Measurements from ENCODE around the gene FOXS1. TPM values are rescaled to one million over a fixed set of nuclear protein-coding genes. Genes with fewer than 3 reads are reported as not detected.

The FOXS1 gene
- total RNA-seq, 2 donors from 2014 or later: 0.45 to 0.52 TPM

DNA sequence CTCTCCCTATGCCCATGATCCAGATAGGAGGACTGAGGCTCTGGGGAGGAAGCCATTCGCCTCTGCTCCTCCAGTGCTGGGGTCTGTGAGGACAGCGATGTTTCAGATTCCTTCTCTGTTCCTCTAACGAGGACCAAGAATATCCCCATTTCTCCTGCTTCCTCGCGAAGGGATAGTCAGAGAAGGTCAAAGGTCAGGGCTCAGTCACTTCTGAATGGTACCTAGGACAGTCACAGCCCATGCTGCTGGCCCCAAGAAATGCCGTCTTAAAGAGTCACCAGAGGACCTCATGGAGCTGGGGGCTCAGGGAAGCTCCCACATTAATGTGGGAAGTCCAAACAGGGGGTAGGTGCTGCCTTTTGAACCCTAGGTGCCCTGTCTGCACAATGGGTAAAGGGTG, 2.1 kb downstream of the FOXS1 start:
- ATAC-seq: no peak
- DNase-seq: no peak
- intact Hi-C loops (cut with DNase I, micrococcal nuclease): no loop called here

GRCh38 chr20:31842471-31843157, 2.8 kb downstream of the FOXS1 start:
- ATAC-seq: no peak
- no peak for DNase-seq
- intact Hi-C loops (cut with DNase I, micrococcal nuclease): no loop called here

- no peak for DNase-seq
- ATAC-seq: no peak
Measured at GRCh38 chr20:31841928-31842327, 3.5 kb downstream of the FOXS1 start.

DNA sequence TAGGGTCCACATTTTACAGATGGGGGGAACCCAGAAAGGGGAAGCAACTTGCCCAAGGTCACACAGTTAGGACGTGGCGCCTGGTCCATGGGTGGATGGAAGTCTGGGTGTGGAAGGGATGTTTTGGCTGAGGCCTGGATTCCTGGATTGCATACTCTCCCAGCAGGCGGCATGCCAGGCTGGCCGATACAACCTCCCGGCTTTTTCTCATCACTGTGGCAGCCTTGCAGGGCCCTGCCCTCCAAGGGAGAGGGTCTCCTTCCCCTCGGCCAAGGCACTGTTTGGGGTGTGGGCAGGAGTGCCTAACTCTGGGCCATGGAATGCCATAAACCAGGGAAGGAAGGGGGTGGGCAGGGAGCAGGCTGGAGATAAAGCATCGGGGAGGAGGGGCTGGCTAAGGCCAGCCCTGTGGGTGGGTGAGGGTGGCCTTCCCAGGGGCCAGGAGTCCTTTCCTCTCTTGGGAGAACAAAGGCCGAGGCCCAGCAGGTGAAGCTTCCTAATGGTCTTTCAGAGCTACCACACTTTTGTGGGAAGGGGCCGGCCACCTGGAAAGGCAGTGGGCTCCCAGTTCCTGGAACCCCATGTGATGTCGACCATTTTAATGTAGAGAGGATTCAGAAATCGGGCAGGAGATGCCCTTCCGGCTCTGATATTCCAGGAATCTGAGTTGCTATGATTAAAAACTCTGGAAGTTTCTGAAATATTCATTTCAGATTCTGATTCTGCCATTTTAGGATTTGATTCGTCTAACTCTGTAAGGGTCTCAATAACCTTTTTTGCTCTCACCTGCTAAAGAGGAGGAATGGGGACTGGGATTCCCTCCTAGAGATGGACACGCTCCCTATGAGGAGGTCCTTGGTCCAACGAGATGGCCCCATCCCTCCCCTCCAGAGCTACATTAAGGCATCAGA, 4.2 kb downstream of the FOXS1 start:
- DNase-seq (no peak), ATAC-seq (no peak)
- intact Hi-C loops (cut with DNase I, micrococcal nuclease): no loop called here

More at GRCh38 chr20:31841928-31842327, 3.5 kb downstream of the FOXS1 start:
- intact Hi-C loops (cut with DNase I, micrococcal nuclease): no loop called here

GRCh38 chr20:31839782-31840487, 5.5 kb downstream of the FOXS1 start:
- ATAC-seq: no peak
- intact Hi-C loops (cut with DNase I, micrococcal nuclease): no loop called here
- DNase-seq: no peak

DNA sequence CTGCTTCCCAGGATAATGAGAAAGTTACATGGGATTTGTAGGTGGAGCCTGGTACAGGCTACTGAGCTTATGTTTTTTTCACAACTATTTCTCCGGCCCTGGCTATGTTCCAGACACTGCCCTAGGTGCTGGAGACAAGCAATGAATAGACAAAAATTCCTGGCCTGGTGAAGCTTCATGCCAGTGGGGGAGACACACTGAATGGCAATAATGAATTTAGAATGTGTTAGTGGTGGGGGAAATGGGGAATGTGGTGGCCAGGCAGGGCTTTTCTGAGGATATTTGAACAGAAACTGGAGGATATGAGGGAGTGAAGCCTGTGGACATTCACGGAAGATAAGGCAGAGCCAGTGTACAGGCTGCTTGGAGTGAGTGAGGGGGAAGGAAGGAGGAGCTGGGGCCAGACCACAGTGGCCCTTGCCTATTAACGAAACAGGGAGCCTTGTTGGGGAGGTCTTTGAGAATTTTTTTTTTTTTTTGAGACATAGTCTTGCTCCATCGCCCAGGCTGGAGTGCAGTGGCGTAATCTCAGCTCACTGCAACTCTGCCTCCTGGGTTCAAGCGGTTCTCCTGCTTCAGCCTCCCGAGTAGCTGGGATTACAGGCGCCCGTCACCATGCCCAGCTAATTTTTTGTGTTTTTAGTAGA, 6.6 kb downstream of the FOXS1 start:
- ATAC-seq (no peak), DNase-seq (no peak)
- intact Hi-C loops (cut with DNase I, micrococcal nuclease): no loop called here

DNA sequence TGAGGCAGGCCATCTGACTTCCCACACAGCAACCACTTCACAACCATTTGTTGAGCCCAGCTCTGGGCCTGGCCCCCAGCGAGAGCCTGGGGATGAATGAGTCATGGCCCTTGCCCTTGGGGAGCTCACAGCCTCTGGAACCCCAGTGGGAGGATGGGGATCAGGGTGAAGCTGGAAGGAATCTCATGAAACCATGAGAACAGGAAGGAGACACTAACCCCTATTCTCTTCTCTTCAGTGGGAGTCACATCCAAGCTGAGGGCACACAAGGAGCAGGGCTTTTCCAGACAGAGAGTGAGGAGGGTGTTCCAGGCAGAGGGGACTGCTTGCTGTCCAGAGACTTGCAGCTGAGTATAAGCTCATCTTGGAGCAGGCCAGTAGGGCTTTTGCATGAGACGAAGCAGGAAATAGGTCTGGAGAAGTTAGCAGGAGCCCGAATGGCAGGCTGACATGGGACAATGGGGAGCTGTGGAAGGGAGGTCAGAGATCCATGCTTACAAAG, 7.5 kb downstream of the FOXS1 start:
- intact Hi-C loops (cut with DNase I, micrococcal nuclease): no loop called here
- no peak for ATAC-seq
- DNase-seq: no peak

DNA sequence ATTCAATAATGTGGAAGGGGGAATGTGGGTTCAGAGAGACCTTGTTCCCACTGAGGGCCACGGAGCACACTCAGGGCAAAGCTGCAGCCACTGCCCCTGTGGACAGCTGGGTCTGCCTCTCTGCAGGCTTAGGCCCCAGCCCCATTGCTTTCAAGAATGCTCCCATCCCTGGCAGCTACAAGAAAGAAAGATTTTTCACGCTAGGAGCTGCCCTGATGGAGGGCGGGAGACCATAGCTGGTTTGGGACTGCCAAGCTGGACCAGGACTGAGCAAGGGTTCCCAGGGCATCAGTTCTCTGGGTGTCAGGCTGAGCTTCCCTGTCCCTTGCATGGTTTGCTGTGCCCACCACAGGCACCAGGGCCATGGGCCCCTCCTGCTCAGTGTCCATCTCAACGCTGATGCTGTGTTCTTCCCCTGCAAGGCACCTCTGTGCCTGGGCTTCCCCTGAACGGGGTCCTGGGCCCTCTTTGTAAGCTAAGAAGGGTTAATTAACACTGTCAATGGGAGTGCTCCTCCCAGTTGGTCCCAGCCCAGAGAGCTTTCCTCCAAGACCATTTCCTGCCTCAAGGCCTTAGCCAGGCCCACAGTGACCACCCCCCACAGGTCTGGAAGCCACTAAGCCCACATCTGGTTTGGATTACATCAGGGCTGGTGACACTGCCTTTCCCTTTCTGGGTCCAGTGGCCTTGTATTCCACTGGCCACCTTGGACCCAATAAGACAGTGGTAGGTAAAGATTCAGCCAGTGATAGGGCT, 8.4 kb downstream of the FOXS1 start:
- DNase-seq: no peak
- no peak for ATAC-seq
- intact Hi-C loops (cut with DNase I, micrococcal nuclease): no loop called here

DNA sequence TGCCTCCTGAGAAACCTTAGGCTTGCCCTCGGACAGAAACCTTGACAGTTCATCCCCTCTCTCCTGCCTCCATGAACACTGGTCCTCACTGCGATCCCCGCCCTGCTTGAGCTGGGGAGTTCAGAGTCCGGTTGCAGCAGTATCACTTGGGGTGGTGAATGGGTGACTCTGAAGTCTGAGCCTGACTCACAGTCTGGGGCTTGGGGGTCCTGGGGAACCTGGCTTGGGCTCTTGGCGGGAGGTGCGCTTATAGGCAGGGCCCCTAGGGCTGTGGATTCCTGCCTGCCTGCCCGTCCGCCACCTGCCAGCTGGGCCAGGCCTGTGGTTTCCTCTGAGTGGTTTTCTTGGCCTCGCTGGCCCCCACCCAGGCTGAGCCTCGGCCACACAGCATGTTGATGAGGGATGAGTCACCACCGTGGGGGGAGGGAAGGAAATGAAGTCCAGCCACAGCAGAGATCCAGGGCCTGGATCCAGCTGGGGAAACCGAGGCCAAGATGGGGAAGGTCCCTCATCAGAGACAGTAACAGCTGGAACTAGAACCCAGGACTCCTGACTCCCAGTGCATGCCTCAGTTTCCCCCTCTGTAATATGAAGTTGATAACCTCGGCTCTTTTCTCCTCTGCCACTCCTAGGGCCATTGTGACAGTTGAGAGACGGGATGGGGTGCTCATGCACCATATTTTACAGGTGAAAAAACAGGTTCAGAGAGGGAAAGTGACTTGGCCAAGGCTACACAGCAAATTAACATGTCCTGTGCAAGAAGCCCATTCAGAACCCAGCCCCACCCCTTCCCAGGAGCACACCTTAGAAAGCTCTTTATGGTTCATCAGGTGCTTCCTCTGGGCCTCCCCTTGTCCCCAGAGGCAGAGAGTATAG, 9.2 kb downstream of the FOXS1 start:
- intact Hi-C loops (cut with DNase I, micrococcal nuclease): no loop called here
- peak; percentile 78 for ATAC-seq

GRCh38 chr20:31835554-31835953, 9.8 kb downstream of the FOXS1 start:
- ATAC-seq (no peak), DNase-seq (no peak)
- intact Hi-C loops (cut with DNase I, micrococcal nuclease): no loop called here

More for the DNA sequence above, 9.2 kb downstream of the FOXS1 start:
- DNase-seq: peak; percentile 62 to 67

DNA sequence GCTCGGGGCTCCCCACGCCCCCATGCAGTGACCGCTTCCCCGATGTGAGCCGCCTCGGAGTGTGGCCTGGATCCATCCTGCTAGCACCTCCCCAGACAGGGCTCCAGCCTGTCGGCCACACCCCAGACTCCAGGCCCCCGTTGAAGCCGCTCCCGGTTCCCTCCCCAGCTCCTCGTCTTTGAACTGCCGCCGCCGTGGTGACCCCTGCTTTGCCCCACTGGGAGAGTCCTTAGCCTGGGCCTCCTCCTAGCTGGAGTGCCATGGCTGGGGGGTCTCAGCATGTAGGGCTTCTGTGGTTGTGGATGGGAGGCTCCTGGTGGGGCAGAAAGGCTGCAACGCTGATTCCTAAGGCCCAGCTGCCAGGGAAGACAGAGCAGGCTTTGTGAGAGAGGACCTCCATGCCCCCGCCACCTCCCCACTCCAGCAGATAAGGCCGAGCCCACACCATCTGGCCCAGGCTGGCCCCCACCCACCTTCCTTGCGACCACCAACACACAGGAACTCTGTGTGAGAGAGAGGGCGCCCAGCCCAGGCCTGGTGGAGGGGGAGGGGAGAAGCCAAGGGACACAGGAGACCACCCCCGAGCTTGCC, 11.4 kb downstream of the FOXS1 start:
- intact Hi-C loops (cut with DNase I, micrococcal nuclease): no loop called here
- DNase-seq: no peak
- no peak for ATAC-seq

- intact Hi-C loops (cut with DNase I, micrococcal nuclease): no loop called here
- ATAC-seq (peak; percentile 52), DNase-seq (peak in 1 of 2 donors; percentile 70)
Measured at GRCh38 chr20:31833130-31833930, 12.1 kb downstream of the FOXS1 start.

DNA sequence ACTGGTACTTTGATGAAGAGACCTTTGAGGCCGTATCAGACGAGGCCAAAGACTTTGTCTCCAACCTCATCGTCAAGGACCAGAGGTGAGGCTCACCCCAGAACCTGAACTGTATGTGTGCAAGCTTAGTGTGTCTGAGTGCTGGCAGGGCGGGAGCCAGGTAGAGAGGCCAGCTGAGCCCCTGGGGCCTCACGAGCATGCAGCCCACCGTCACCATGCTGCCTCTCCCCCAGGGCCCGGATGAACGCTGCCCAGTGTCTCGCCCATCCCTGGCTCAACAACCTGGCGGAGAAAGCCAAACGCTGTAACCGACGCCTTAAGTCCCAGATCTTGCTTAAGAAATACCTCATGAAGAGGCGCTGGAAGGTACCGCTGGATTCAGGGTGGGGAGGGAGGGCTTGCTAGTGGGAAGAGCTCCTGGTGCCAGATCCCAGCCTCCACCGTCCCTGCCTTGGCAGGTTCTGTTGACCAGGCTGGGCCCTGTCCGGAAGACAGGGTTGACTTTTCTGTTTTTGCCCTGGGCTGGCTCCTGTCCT, 13.6 kb downstream of the FOXS1 start:
- ATAC-seq (no peak), DNase-seq (no peak)
- intact Hi-C loops (cut with DNase I, micrococcal nuclease): no loop called here

- DNase-seq (no peak), ATAC-seq (no peak)
- intact Hi-C loops (cut with DNase I, micrococcal nuclease): no loop called here
Measured at GRCh38 chr20:31831211-31831610, 14.2 kb downstream of the FOXS1 start.

DNA sequence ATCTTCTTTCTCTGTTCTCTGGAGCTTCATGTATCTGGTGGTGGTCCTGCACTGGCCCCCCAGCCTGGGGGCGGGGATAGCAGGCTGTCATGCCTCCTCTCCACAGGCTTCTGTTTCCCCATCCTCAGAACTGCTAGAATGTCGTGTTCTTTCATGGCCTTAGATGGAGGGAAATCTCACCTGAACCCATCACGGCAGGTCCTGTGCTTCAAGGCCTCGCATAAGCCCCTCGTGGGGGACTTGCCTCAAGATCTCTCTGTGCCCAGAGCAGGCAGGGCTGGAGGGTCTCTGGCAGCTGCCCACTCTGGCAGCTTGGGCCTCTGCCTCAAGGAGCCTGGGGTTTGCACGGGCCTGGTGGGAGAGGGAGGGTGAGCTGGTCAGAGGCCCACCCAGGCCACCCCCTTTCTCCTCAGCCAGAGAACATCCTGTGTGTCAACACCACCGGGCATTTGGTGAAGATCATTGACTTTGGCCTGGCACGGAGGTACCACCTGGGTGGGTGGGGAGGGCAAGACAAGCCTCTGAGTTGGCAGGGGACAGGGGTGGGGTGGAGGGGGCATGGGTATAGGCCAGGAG, 14.9 kb downstream of the FOXS1 start:
- intact Hi-C loops (cut with DNase I, micrococcal nuclease): no loop called here
- DNase-seq (no peak), ATAC-seq (no peak)

Measured in left colon (tissue), 2 donors.